GM12878 (cell line): ENCODE results near the gene KMT2B. TPM values are rescaled to one million over a fixed set of nuclear protein-coding genes. Genes with fewer than 3 reads are reported as not detected.

Source experiments
- ATAC-seq: fragments of 200-7000 bp; cut with Tn5 transposase; 3 replicates; pipeline ENCODE4 v1.9.1; 2020; ENCODE audit warnings: mild to moderate bottlenecking, moderate library complexity
- BruUV-seq: library from RNA; stranded (reverse); fragments of 400-500 nt; replicated peaks from 2 replicates; lab custom pipeline; 2021; lab: Mats Ljungman, UMichigan
- CTCF ChIA-PET: fragments of 300-600 bp; sonication (Branson Sonifier 250); formaldehyde crosslinking; extraction: SDS; loops from one replicate; lab custom pipeline; 2021; ENCODE audit warnings: inconsistent platforms; lab: Yijun Ruan, JAX
- POLR2A ChIA-PET: fragments of 350-600 bp; formaldehyde crosslinking; extraction: SDS; loops from one replicate; lab custom pipeline; 2021; ENCODE audit warnings: inconsistent platforms; lab: Charles Lee
- RAD21 ChIA-PET: fragments of 300-600 bp; sonication (Branson Sonifier 250); formaldehyde crosslinking; loops from one replicate; lab custom pipeline; 2023; ENCODE audit warnings: antibody characterized with exemption; ENCODE audit not compliant: unreplicated experiment; lab: Charles Lee
- SMC1A ChIA-PET: fragments of 300-600 bp; sonication (Branson Sonifier 250); formaldehyde crosslinking; loops from one replicate; lab custom pipeline; 2023; ENCODE audit not compliant: unreplicated experiment, uncharacterized antibody; lab: Charles Lee
- DNase-seq: peaks from one replicate; pipeline ENCODE4 v3.0.0-alpha.2; 2011; ENCODE audit warnings: low read depth, low spot score
- FAIRE-seq: peaks from 3 replicates; lab custom pipeline; 2011; peaks lifted over from hg19 to GRCh38; lab: Jason Lieb, UNC
- H2AFZ ChIP-seq: 2 replicates; pipeline ENCODE4 v1.6.0; 2011; ENCODE audit warnings: low read depth, low read length, control low read depth; ENCODE audit not compliant: control insufficient read depth
- H3K27ac ChIP-seq: 2 replicates; pipeline ENCODE4 v1.5.1; 2011; ENCODE audit warnings: control low read depth; ENCODE audit not compliant: control insufficient read depth, insufficient read depth
- H3K27me3 ChIP-seq, 2 experiments: replicated peaks in 1 of 2; 2 replicates each; pipeline versions ENCODE4 v1.6.0 to v1.6.1; 2011; ENCODE audit warnings: low read length in 1 of 2; ENCODE audit not compliant: control insufficient read depth in 2 of 2, insufficient read depth in 2 of 2
- H3K36me3 ChIP-seq, 2 experiments: 2 replicates each; pipeline ENCODE4 v1.5.1; 2011; ENCODE audit warnings: low read length in 1 of 2; ENCODE audit not compliant: control insufficient read depth in 2 of 2, insufficient read depth in 2 of 2
- H3K4me1 ChIP-seq: 2 replicates; pipeline ENCODE4 v1.6.1; 2011; ENCODE audit warnings: mild to moderate bottlenecking, low read length, moderate library complexity, mixed read lengths; ENCODE audit not compliant: control insufficient read depth, insufficient read depth
- H3K4me2 ChIP-seq: 2 replicates; pipeline ENCODE4 v1.6.0; 2011; ENCODE audit warnings: control low read depth; ENCODE audit not compliant: control insufficient read depth, insufficient read depth
- H3K4me3 ChIP-seq: fragments of 200-600 bp; sonication (generic); 2 replicates; pipeline ENCODE4 v1.5.1; 2016
- H3K79me2 ChIP-seq: 2 replicates; pipeline ENCODE4 v1.6.0; 2011; ENCODE audit warnings: low read length; ENCODE audit not compliant: control insufficient read depth, insufficient read depth
- H3K9ac ChIP-seq: 2 replicates; pipeline ENCODE4 v1.8.0; 2011; ENCODE audit warnings: low read length, control low read depth, mixed read lengths; ENCODE audit not compliant: control insufficient read depth, insufficient read depth
- H3K9me3 ChIP-seq: replicated peaks from 3 replicates; pipeline ENCODE4 v1.5.1; 2011; ENCODE audit warnings: mild to moderate bottlenecking, low read length; ENCODE audit not compliant: control insufficient read depth, insufficient read depth
- H4K20me1 ChIP-seq: 2 replicates; pipeline ENCODE4 v1.6.0; 2011; ENCODE audit not compliant: control insufficient read depth, insufficient read depth
- BACH1 ChIP-seq: fragments of 450-650 bp; IDR thresholded peaks from 2 replicates; pipeline ENCODE4 v1.6.1; 2017; ENCODE audit warnings: mild to moderate bottlenecking, borderline replicate concordance
- BHLHE40 ChIP-seq, 2 experiments: fragments of 450-650 bp in 1 of 2; IDR thresholded peaks; 2 replicates each; pipeline ENCODE4 v1.6.1; 2011 to 2017; ENCODE audit warnings: low read depth in 2 of 2, borderline replicate concordance in 1 of 2, improper control_type of control experiment in 1 of 2, low read length in 1 of 2, mild to moderate bottlenecking in 1 of 2
- CBX5 ChIP-seq: sonication (generic); IDR thresholded peaks from 2 replicates; pipeline ENCODE4 v1.6.1; 2016; ENCODE audit warnings: low read depth, moderate library complexity, mild to moderate bottlenecking, inconsistent platforms
- DPF2 ChIP-seq: fragments of 450-650 bp; IDR thresholded peaks from 2 replicates; pipeline ENCODE4 v1.6.1; 2017; ENCODE audit warnings: mild to moderate bottlenecking
- EZH2 ChIP-seq: IDR thresholded peaks from 2 replicates; pipeline ENCODE4 v1.6.1; 2012; ENCODE audit warnings: low read depth, mild to moderate bottlenecking, control low read depth, inconsistent platforms, low read length, borderline replicate concordance; ENCODE audit not compliant: control insufficient read depth
- GATAD2B ChIP-seq: fragments of 450-650 bp; conservative IDR thresholded peaks from 2 replicates; pipeline ENCODE4 v1.6.1; 2017; ENCODE audit warnings: low read depth, mild to moderate bottlenecking, moderate library complexity
- HCFC1 ChIP-seq: fragments of 150-350 bp; IDR thresholded peaks from 2 replicates; pipeline ENCODE4 v1.6.1; 2014; ENCODE audit warnings: low read length
- LARP7 ChIP-seq: fragments of 450-650 bp; IDR thresholded peaks from 2 replicates; pipeline ENCODE4 v1.6.1; 2017; ENCODE audit warnings: mild to moderate bottlenecking
- MYB ChIP-seq: fragments of 150-350 bp; IDR thresholded peaks from 2 replicates; pipeline ENCODE4 v1.6.1; 2014; ENCODE audit warnings: mild to moderate bottlenecking, low read depth, low read length, borderline replicate concordance
- NFYB ChIP-seq: IDR thresholded peaks from 2 replicates; pipeline ENCODE4 v1.6.1; 2011; ENCODE audit warnings: low read depth, mild to moderate bottlenecking, low read length, improper control_type of control experiment, moderate library complexity; ENCODE audit not compliant: insufficient read depth
- POLR2A ChIP-seq: IDR thresholded peaks from 2 replicates; pipeline ENCODE4 v1.6.1; 2011; ENCODE audit warnings: low read depth, mild to moderate bottlenecking, low read length
- RB1 ChIP-seq: fragments of 450-650 bp; formaldehyde crosslinking; IDR thresholded peaks from 2 replicates; pipeline ENCODE4 v1.6.1; 2017; ENCODE audit warnings: mild to moderate bottlenecking, borderline replicate concordance
- RFX5 ChIP-seq: IDR thresholded peaks from 2 replicates; pipeline ENCODE4 v1.6.1; 2011; ENCODE audit warnings: low read depth, low read length, improper control_type of control experiment
- SREBF1 ChIP-seq: IDR thresholded peaks from 2 replicates; pipeline ENCODE4 v1.6.1; 2012; ENCODE audit warnings: mild to moderate bottlenecking, low read length
- TBL1XR1 ChIP-seq: IDR thresholded peaks from 2 replicates; pipeline ENCODE4 v1.6.1; 2012; ENCODE audit warnings: low read depth, low read length, improper control_type of control experiment
- YY1 ChIP-seq: IDR thresholded peaks from 2 replicates; pipeline ENCODE4 v1.6.1; 2011; ENCODE audit warnings: low read depth, mild to moderate bottlenecking, low read length
- ZNF384 ChIP-seq: IDR thresholded peaks from 2 replicates; pipeline ENCODE4 v1.6.1; 2012; ENCODE audit warnings: low read depth, mild to moderate bottlenecking, low read length, improper control_type of control experiment, borderline replicate concordance
- WGBS: methylation state at CpG from one replicate; pipeline ENCODE4 v1.1.6; 2016; ENCODE audit warnings: low lambda C conversion rate; ENCODE audit not compliant: insufficient replicate concordance, insufficient coverage; ENCODE audit errors: missing lambda C conversion rate; 5-methylcytosine and 5-hydroxymethylcytosine counted together
- in situ Hi-C: fragments of 300-500 bp; cut with MboI; formaldehyde crosslinking; loops from 9 replicates; pipeline ENCODE4 v1.14.3; 2018; ENCODE audit warnings: mixed read lengths
- intact Hi-C: fragments of 100-400 bp; cut with micrococcal nuclease; formaldehyde crosslinking; loops from one replicate; pipeline ENCODE4 v1.14.2; 2022; ENCODE audit not compliant: unreplicated experiment
- polyA plus RNA-seq, 11 experiments: library from polyadenylated mRNA; depleted of rRNA in 4 of 11; unstranded in 6 of 11; stranded (reverse) in 5 of 11; fragments of >200 nt; fragmentation: Nextera tagmentation in 4 of 11; fragmentation: Illumina TruSeq in 1 of 11; extraction: Ambion mirVana in 4 of 11; extraction: Trizol in 1 of 11; gene quantifications; 1 replicate in 1 of 11; 2 replicates in 10 of 11; pipeline versions ENCODE4 v1.2.1 to v1.2.3, GENCODE V29; 2011 to 2016; ENCODE audit warnings: inconsistent platforms in 2 of 11, missing spikeins in 2 of 11, low read depth in 1 of 11
- total RNA-seq, 4 experiments: library from RNA; depleted of rRNA in 3 of 4; stranded (reverse); fragments of >200 nt in 3 of 4; fragmentation: Illumina TruSeq in 1 of 4; extraction: Trizol in 1 of 4; gene quantifications; 2 replicates each; pipeline versions ENCODE4 v1.2.1 to v1.2.3, GENCODE V29; 2013 to 2021
- TF ChIP-seq, protein P1 (sequence below), 3 experiments: IDR thresholded peaks in 2 of 3; conservative IDR thresholded peaks in 1 of 3; 2 replicates each; pipeline ENCODE4 v1.5.1; 2011; ENCODE audit warnings: low read depth in 3 of 3, low read length in 3 of 3, mild to moderate bottlenecking in 3 of 3, control low read depth in 2 of 3, moderate library complexity in 2 of 3, inconsistent platforms in 1 of 3, mixed read lengths in 1 of 3; ENCODE audit not compliant: control insufficient read depth in 2 of 3, insufficient read depth in 1 of 3; ENCODE audit errors: extremely low read depth in 1 of 3
- TF ChIP-seq, protein P2 (sequence below): fragments of 450-650 bp; IDR thresholded peaks from 2 replicates; pipeline ENCODE4 v1.6.1; 2014; ENCODE audit warnings: mild to moderate bottlenecking

Gene KMT2B
- total and polyA plus RNA-seq, 10 of the 15 experiments (the other 5 are each of a cell fraction or from before 2014, with no cell fraction given) = 0.71 to 35.6 (median 6.0) TPM

DNA sequence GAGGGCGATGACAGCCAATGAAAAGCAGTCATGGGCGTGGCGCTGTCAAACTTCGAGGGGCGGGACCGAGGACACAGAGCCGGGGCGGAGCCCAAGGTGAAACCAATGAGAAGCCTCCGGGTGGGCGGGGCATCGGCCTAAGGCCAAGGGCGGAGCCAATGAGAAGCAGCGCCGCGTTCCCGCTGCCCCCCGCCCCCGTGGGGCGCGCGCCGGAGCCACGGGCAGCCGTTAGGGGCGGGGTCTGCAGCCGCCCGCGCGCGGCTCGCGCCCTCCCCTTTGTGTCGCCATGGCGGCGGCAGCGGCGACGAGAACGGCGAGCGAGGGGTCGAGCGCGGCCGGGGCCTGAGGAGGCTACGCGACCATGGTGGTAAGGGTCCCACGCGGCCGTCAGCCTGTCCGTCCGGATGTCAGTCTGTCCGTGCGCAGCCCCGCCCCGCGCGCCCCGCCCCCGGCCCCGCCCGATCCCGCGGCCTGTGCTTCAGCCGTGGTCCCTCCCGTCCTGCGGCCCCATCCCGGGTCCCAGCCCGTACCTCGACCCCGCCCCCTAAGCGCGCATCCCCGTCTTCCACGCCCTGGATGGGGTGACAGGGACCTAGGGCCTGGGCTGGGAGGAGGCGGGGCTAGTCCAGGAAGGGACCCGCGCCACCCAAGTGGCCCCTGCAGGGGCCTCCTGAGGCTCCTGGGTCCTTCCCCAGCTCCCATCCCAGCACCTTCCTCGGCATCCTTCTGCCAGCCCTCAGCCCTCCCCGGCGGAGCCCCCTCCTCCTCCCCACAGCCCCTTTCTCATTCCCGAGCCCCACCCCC lies 57.7 kb downstream of the KMT2B start, which contains the start of gene ARHGAP33:
Gene ARHGAP33, plus strand, starts transcription at position 267 of the 804 bp plus-strand sequence. Its CDS starts 95 bp downstream, at position 362.
- ATAC-seq = peak; percentile 98
- ChIA-PET RAD21 (no interaction called here), POLR2A (interaction anchor here (0.5 to 1.7 kb wide), 3 partner anchors 13 to 35 kb away, joined by 4 to 5 read pairs (median 4); partner anchors contain the start of gene LIN37), CTCF (interaction anchor here (0.8 kb wide), 1 partner anchor 57 kb away, joined by 3 read pairs; no protein-coding TSS in a partner anchor), SMC1A (no interaction called here)
- Histone ChIP-seq H3K4me3 (peak within 1 kb of the TSS; percentile 77), H3K79me2 (no peaks in the 10 kb centered on the region), H3K27me3 (no peaks in the 10 kb centered on the region), H3K4me2 (peak within 1 kb of the TSS; percentile 86), H3K9me3 (no peaks in the 10 kb centered on the region), H2AFZ (peak within 1 kb of the TSS; percentile 59), H4K20me1 (no peaks in the 10 kb centered on the region), H3K27ac (peak within 1 kb of the TSS; percentile 25), H3K9ac (peak within 1 kb of the TSS; percentile 65), H3K36me3 (no peaks in the 10 kb centered on the region; a peak in 1 of 4 replicates), H3K4me1 (no peaks in the 10 kb centered on the region)
- under 1% methylated on average over 55 of the region's 82 CpGs for WGBS
- FAIRE-seq = peak; percentile 99
- in situ Hi-C loops (no loop called here), intact Hi-C loops (no loop called here)
- BruUV-seq = no TSS peak
- DNase-seq = peak; percentile 87
- TF ChIP-seq TBL1XR1 (no peak), LARP7 (0 out of 2 replicates have a peak, but pooled peaks have one; percentile 60), ZNF384 (no peak), CBX5 (no peak), RB1 (peak; percentile 88; the same call in 1 of the 2 replicates), BACH1 (peak; percentile 51; the same call in 1 of the 2 replicates), EZH2 (no peak), YY1 (peak; percentile 86), POLR2A (peak; percentile 80), NFYB (peak; percentile 92), SREBF1 (no peak), RFX5 (peak; percentile 67), DPF2 (peak; percentile 52; the same call in 1 of the 2 replicates), GATAD2B (0 out of 2 replicates have a peak, but pooled peaks have one; percentile 60), BHLHE40 (IDR thresholded peaks at IDR 0.05; ENCODE audit: borderline replicate concordance in 1 of 2, low read depth in 2 of 2, low read length in 1 of 2) (peak in 1 of 2 experiments; percentile 78; a peak in 2 of 4 replicates), MYB (peak; percentile 58; the same call in 1 of the 2 replicates), HCFC1 (no peak; the same call in 1 of the 2 replicates)
- TF ChIP-seq, protein P1, sequence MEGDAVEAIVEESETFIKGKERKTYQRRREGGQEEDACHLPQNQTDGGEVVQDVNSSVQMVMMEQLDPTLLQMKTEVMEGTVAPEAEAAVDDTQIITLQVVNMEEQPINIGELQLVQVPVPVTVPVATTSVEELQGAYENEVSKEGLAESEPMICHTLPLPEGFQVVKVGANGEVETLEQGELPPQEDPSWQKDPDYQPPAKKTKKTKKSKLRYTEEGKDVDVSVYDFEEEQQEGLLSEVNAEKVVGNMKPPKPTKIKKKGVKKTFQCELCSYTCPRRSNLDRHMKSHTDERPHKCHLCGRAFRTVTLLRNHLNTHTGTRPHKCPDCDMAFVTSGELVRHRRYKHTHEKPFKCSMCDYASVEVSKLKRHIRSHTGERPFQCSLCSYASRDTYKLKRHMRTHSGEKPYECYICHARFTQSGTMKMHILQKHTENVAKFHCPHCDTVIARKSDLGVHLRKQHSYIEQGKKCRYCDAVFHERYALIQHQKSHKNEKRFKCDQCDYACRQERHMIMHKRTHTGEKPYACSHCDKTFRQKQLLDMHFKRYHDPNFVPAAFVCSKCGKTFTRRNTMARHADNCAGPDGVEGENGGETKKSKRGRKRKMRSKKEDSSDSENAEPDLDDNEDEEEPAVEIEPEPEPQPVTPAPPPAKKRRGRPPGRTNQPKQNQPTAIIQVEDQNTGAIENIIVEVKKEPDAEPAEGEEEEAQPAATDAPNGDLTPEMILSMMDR (IDR thresholded peaks at IDR 0.05 in 2 of 3, conservative IDR thresholded peaks at IDR 0.05 in 1 of 3; ENCODE audit: control insufficient read depth in 2 of 3, extremely low read depth in 1 of 3, insufficient read depth in 1 of 3, low read depth in 3 of 3, low read length in 3 of 3) = no peak
- TF ChIP-seq, protein P2, sequence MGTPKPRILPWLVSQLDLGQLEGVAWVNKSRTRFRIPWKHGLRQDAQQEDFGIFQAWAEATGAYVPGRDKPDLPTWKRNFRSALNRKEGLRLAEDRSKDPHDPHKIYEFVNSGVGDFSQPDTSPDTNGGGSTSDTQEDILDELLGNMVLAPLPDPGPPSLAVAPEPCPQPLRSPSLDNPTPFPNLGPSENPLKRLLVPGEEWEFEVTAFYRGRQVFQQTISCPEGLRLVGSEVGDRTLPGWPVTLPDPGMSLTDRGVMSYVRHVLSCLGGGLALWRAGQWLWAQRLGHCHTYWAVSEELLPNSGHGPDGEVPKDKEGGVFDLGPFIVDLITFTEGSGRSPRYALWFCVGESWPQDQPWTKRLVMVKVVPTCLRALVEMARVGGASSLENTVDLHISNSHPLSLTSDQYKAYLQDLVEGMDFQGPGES = peak; percentile 72
